Measurements from ENCODE around the gene RASGRF2. TPM values are rescaled to one million over a fixed set of nuclear protein-coding genes. Genes with fewer than 3 reads are reported as not detected.

Gene RASGRF2
- total RNA-seq, 1 donor from 2014 or later, result 21.1 TPM

- no peaks in the 10 kb centered on the region for H3K27me3 Mint-ChIP-seq
- no peaks in the 10 kb centered on the region for H3K4me1 Mint-ChIP-seq
- H3K9me3 Mint-ChIP-seq, result no peaks in the 10 kb centered on the region
- no peak overlapping the region for H3K4me3 Mint-ChIP-seq
- intact Hi-C loops (cut with micrococcal nuclease), result no loop called here
- peaks cover 3% of the 10 kb centered on the region for H3K36me3 Mint-ChIP-seq (ENCODE audit: low read depth)
- no peak overlapping the region for H3K27ac Mint-ChIP-seq
- no peak for DNase-seq
Observed at GRCh38 chr5:81204205-81204604, 244.0 kb downstream of the RASGRF2 start.

- Mint-ChIP-seq H3K27me3 (no peaks in the 10 kb centered on the region), H3K36me3 (ENCODE audit: low read depth) (peaks cover 4% of the 10 kb centered on the region), H3K4me3 (no peak overlapping the region), H3K9me3 (no peaks in the 10 kb centered on the region), H3K27ac (no peak overlapping the region), H3K4me1 (peaks cover 5% of the 10 kb centered on the region)
- no peak for DNase-seq
- intact Hi-C loops (cut with micrococcal nuclease), result no loop called here
Observed at GRCh38 chr5:81205058-81205457, 244.9 kb downstream of the RASGRF2 start.

GRCh38 chr5:81207009-81207408 lies 246.8 kb downstream of the RASGRF2 start:
- Mint-ChIP-seq H3K27ac (no peak overlapping the region), H3K27me3 (no peaks in the 10 kb centered on the region), H3K4me1 (peaks cover 5% of the 10 kb centered on the region), H3K36me3 (ENCODE audit: low read depth) (peaks cover 5% of the 10 kb centered on the region), H3K4me3 (no peak overlapping the region), H3K9me3 (no peaks in the 10 kb centered on the region)
- intact Hi-C loops (cut with micrococcal nuclease), result no loop called here
- DNase-seq, result no peak

- Mint-ChIP-seq H3K27me3 (no peaks in the 10 kb centered on the region), H3K27ac (no peak overlapping the region), H3K4me3 (no peak overlapping the region), H3K4me1 (peaks cover 5% of the 10 kb centered on the region), H3K9me3 (no peaks in the 10 kb centered on the region), H3K36me3 (ENCODE audit: low read depth) (peaks cover 5% of the 10 kb centered on the region)
- DNase-seq, result no peak
- intact Hi-C loops (cut with micrococcal nuclease), result no loop called here
Observed at GRCh38 chr5:81208904-81209303, 248.7 kb downstream of the RASGRF2 start.

GRCh38 chr5:81209386-81209785 lies 249.2 kb downstream of the RASGRF2 start:
- no peak for DNase-seq
- H3K27ac Mint-ChIP-seq, result no peak overlapping the region
- H3K36me3 Mint-ChIP-seq (ENCODE audit: low read depth), result peaks cover 5% of the 10 kb centered on the region
- no peak overlapping the region for H3K4me3 Mint-ChIP-seq
- no peaks in the 10 kb centered on the region for H3K9me3 Mint-ChIP-seq
- H3K4me1 Mint-ChIP-seq, result peaks cover 5% of the 10 kb centered on the region
- intact Hi-C loops (cut with micrococcal nuclease), result no loop called here
- H3K27me3 Mint-ChIP-seq, result no peaks in the 10 kb centered on the region

GRCh38 chr5:81209869-81210493 lies 249.8 kb downstream of the RASGRF2 start:
- Mint-ChIP-seq H3K27me3 (no peaks in the 10 kb centered on the region), H3K27ac (no peak overlapping the region), H3K36me3 (ENCODE audit: low read depth) (peaks cover 8% of the 10 kb centered on the region), H3K4me3 (no peak overlapping the region), H3K4me1 (peaks cover 5% of the 10 kb centered on the region), H3K9me3 (no peaks in the 10 kb centered on the region)
- intact Hi-C loops (cut with micrococcal nuclease), result no loop called here
- DNase-seq, result no peak

- DNase-seq, result no peak
- Mint-ChIP-seq H3K36me3 (ENCODE audit: low read depth) (peaks cover 8% of the 10 kb centered on the region), H3K4me3 (no peak overlapping the region), H3K27me3 (no peaks in the 10 kb centered on the region), H3K27ac (no peak overlapping the region), H3K4me1 (peaks cover 5% of the 10 kb centered on the region), H3K9me3 (no peaks in the 10 kb centered on the region)
- intact Hi-C loops (cut with micrococcal nuclease), result no loop called here
Observed at GRCh38 chr5:81212211-81212751, 252.1 kb downstream of the RASGRF2 start.

GRCh38 chr5:81213070-81213469 lies 252.9 kb downstream of the RASGRF2 start:
- Mint-ChIP-seq H3K4me3 (no peak overlapping the region), H3K27me3 (no peaks in the 10 kb centered on the region), H3K9me3 (no peaks in the 10 kb centered on the region), H3K36me3 (ENCODE audit: low read depth) (peaks cover 8% of the 10 kb centered on the region), H3K4me1 (peaks cover 5% of the 10 kb centered on the region), H3K27ac (no peak overlapping the region)
- intact Hi-C loops (cut with micrococcal nuclease), result no loop called here
- DNase-seq, result no peak

GRCh38 chr5:81214848-81215247 lies 254.7 kb downstream of the RASGRF2 start:
- peaks cover 5% of the 10 kb centered on the region for H3K36me3 Mint-ChIP-seq (ENCODE audit: low read depth)
- H3K9me3 Mint-ChIP-seq, result no peaks in the 10 kb centered on the region
- no peak overlapping the region for H3K27ac Mint-ChIP-seq
- no peaks in the 10 kb centered on the region for H3K27me3 Mint-ChIP-seq
- peaks cover 2% of the 10 kb centered on the region for H3K4me1 Mint-ChIP-seq
- no peak overlapping the region for H3K4me3 Mint-ChIP-seq
- intact Hi-C loops (cut with micrococcal nuclease), result no loop called here
- DNase-seq, result no peak

- Mint-ChIP-seq H3K4me3 (no peak overlapping the region), H3K4me1 (no peaks in the 10 kb centered on the region), H3K9me3 (no peaks in the 10 kb centered on the region), H3K36me3 (ENCODE audit: low read depth) (peaks cover 4% of the 10 kb centered on the region), H3K27ac (no peak overlapping the region), H3K27me3 (no peaks in the 10 kb centered on the region)
- DNase-seq, result no peak
- intact Hi-C loops (cut with micrococcal nuclease), result no loop called here
Observed at GRCh38 chr5:81216152-81216551, 256.0 kb downstream of the RASGRF2 start.

GRCh38 chr5:81219389-81219788 lies 259.2 kb downstream of the RASGRF2 start:
- H3K9me3 Mint-ChIP-seq, result no peaks in the 10 kb centered on the region
- peaks cover 6% of the 10 kb centered on the region for H3K36me3 Mint-ChIP-seq (ENCODE audit: low read depth)
- intact Hi-C loops (cut with micrococcal nuclease), result no loop called here
- no peaks in the 10 kb centered on the region for H3K4me1 Mint-ChIP-seq
- H3K27ac Mint-ChIP-seq, result no peak overlapping the region
- DNase-seq, result no peak
- no peaks in the 10 kb centered on the region for H3K27me3 Mint-ChIP-seq
- no peak overlapping the region for H3K4me3 Mint-ChIP-seq

GRCh38 chr5:81222285-81222684 lies 262.1 kb downstream of the RASGRF2 start:
- Mint-ChIP-seq H3K4me1 (no peaks in the 10 kb centered on the region), H3K27ac (no peak overlapping the region), H3K9me3 (no peaks in the 10 kb centered on the region), H3K36me3 (ENCODE audit: low read depth) (peaks cover 3% of the 10 kb centered on the region), H3K4me3 (no peak overlapping the region), H3K27me3 (no peaks in the 10 kb centered on the region)
- intact Hi-C loops (cut with micrococcal nuclease), result no loop called here
- no peak for DNase-seq

- Mint-ChIP-seq H3K36me3 (ENCODE audit: low read depth) (peaks cover 3% of the 10 kb centered on the region), H3K27me3 (no peaks in the 10 kb centered on the region), H3K27ac (no peak overlapping the region), H3K4me1 (no peaks in the 10 kb centered on the region), H3K4me3 (no peak overlapping the region), H3K9me3 (no peaks in the 10 kb centered on the region)
- intact Hi-C loops (cut with micrococcal nuclease), result no loop called here
- no peak for DNase-seq
Observed at GRCh38 chr5:81225463-81225862, 265.3 kb downstream of the RASGRF2 start.

GRCh38 chr5:81226286-81226685 lies 266.1 kb downstream of the RASGRF2 start:
- DNase-seq, result no peak
- intact Hi-C loops (cut with micrococcal nuclease), result no loop called here
- Mint-ChIP-seq H3K9me3 (no peaks in the 10 kb centered on the region), H3K27me3 (no peaks in the 10 kb centered on the region), H3K4me1 (no peaks in the 10 kb centered on the region), H3K36me3 (ENCODE audit: low read depth) (peaks cover 3% of the 10 kb centered on the region), H3K27ac (no peak overlapping the region), H3K4me3 (no peak overlapping the region)

- intact Hi-C loops (cut with micrococcal nuclease), result no loop called here
- H3K27ac Mint-ChIP-seq, result no peak overlapping the region
- no peaks in the 10 kb centered on the region for H3K4me1 Mint-ChIP-seq
- peaks cover 3% of the 10 kb centered on the region for H3K36me3 Mint-ChIP-seq (ENCODE audit: low read depth)
- no peaks in the 10 kb centered on the region for H3K9me3 Mint-ChIP-seq
- no peaks in the 10 kb centered on the region for H3K27me3 Mint-ChIP-seq
- DNase-seq, result no peak
- H3K4me3 Mint-ChIP-seq, result no peak overlapping the region
Observed at GRCh38 chr5:81226949-81227348, 266.8 kb downstream of the RASGRF2 start.

All from activated CD4-positive, alpha-beta T cell treated with anti-CD3 and anti-CD28 coated beads, Interleukin-2, amount 10 ng/mL, durations not matched to agents 24 days and 14 days (primary cell).